H1 (cell line): ENCODE results near the gene NUP205. TPM values are rescaled to one million over a fixed set of nuclear protein-coding genes. Genes with fewer than 3 reads are reported as not detected.

Experiments
- CEBPB ChIP-seq: IDR thresholded peaks from 2 replicates; pipeline ENCODE4 v1.6.1; 2012; ENCODE audit warnings: low read depth, low read length
- EZH2 ChIP-seq: fragments of 200-600 bp; sonication (generic); IDR thresholded peaks from 2 replicates; pipeline ENCODE4 v1.7.1; 2012; ENCODE audit warnings: low read depth, mild to moderate bottlenecking, moderate library complexity, low read length, inconsistent platforms; ENCODE audit not compliant: severe bottlenecking
- SIN3A ChIP-seq, 2 experiments: IDR thresholded peaks in 1 of 2; conservative IDR thresholded peaks in 1 of 2; 2 replicates each; pipeline ENCODE4 v1.6.1; 2011 to 2012; ENCODE audit warnings: low read length in 2 of 2, improper control_type of control experiment in 1 of 2, low read depth in 1 of 2, mild to moderate bottlenecking in 1 of 2
- TEAD4 ChIP-seq: IDR thresholded peaks from 2 replicates; pipeline ENCODE4 v1.6.1; 2012; ENCODE audit warnings: low read depth, low read length, inconsistent platforms, mixed read lengths
- polyA plus RNA-seq, 7 experiments: library from polyadenylated mRNA; depleted of rRNA in 3 of 7; stranded (reverse) in 5 of 7; unstranded in 2 of 7; fragments of >200 nt in 5 of 7; fragments of 200-250 nt in 2 of 7; gene quantifications; 1 replicate in 5 of 7; 2 replicates in 1 of 7; 4 replicates in 1 of 7; pipeline versions ENCODE4 v1.2.1 to v1.2.3, GENCODE V29; 2011 to 2013; ENCODE audit warnings: missing spikeins in 2 of 7, mixed read lengths in 2 of 7
- total RNA-seq: library from RNA; stranded (reverse); fragmentation: NEBNext Ultra II Directional; extraction: Animal tissue kit (Norgen Biotek cat#: 25700); gene quantifications from 2 replicates; pipeline ENCODE4 v1.2.1, GENCODE V29; 2021
- TF ChIP-seq, protein P1 (sequence below), 3 experiments: IDR thresholded peaks; 1 replicate in 2 of 3; 2 replicates in 1 of 3; pipeline versions ENCODE4 v1.5.1 to v1.6.1; 2011; ENCODE audit warnings: low read length in 3 of 3, mild to moderate bottlenecking in 3 of 3, inconsistent platforms in 2 of 3, low read depth in 1 of 3, moderate library complexity in 1 of 3; ENCODE audit not compliant: insufficient read depth in 1 of 3; ENCODE audit errors: control extremely low read depth in 1 of 3
- TF ChIP-seq, protein P2 (sequence below): fragments of 300-600 bp; sonication (generic); IDR thresholded peaks from 2 replicates; pipeline ENCODE4 v1.7.1; 2012; ENCODE audit warnings: low read length, moderate library complexity, mild to moderate bottlenecking, inconsistent platforms; ENCODE audit not compliant: insufficient replicate concordance

The NUP205 gene
- total and polyA plus RNA-seq, 2 of the 8 experiments (the other 6 are each of a cell fraction or from before 2014, with no cell fraction given) = 148 to 216 TPM

DNA sequence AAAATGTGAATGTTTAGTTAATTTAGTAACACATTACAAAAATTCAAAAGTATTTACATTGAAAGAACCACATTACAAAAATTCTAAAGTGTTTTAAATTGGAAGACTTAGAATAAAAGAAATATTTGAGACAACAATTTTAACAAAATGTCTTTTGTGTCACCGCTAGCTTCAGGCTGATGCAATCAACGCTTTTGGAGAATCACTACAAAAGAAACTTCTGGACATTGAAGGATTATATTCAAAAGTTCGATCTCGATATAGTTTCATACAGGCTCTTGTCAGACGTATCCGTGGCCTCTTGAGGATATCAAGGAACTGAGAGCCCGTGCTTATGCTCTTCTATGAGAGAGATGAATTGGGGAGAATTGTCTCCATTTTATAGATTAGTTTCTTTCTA lies 90.5 kb downstream of the NUP205 start (continued):
- TF ChIP-seq EZH2 (no peak), TEAD4 (no peak), SIN3A (conservative IDR thresholded peaks at IDR 0.05 in 1 of 2, IDR thresholded peaks at IDR 0.05 in 1 of 2; ENCODE audit: low read depth in 1 of 2, low read length in 2 of 2) (no peak), CEBPB (no peak)
- TF ChIP-seq, protein P1, sequence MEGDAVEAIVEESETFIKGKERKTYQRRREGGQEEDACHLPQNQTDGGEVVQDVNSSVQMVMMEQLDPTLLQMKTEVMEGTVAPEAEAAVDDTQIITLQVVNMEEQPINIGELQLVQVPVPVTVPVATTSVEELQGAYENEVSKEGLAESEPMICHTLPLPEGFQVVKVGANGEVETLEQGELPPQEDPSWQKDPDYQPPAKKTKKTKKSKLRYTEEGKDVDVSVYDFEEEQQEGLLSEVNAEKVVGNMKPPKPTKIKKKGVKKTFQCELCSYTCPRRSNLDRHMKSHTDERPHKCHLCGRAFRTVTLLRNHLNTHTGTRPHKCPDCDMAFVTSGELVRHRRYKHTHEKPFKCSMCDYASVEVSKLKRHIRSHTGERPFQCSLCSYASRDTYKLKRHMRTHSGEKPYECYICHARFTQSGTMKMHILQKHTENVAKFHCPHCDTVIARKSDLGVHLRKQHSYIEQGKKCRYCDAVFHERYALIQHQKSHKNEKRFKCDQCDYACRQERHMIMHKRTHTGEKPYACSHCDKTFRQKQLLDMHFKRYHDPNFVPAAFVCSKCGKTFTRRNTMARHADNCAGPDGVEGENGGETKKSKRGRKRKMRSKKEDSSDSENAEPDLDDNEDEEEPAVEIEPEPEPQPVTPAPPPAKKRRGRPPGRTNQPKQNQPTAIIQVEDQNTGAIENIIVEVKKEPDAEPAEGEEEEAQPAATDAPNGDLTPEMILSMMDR (IDR thresholded peaks at IDR 0.05; ENCODE audit: control extremely low read depth in 1 of 3, insufficient read depth in 1 of 3, low read depth in 1 of 3, low read length in 3 of 3) = no peak
- TF ChIP-seq, protein P2, sequence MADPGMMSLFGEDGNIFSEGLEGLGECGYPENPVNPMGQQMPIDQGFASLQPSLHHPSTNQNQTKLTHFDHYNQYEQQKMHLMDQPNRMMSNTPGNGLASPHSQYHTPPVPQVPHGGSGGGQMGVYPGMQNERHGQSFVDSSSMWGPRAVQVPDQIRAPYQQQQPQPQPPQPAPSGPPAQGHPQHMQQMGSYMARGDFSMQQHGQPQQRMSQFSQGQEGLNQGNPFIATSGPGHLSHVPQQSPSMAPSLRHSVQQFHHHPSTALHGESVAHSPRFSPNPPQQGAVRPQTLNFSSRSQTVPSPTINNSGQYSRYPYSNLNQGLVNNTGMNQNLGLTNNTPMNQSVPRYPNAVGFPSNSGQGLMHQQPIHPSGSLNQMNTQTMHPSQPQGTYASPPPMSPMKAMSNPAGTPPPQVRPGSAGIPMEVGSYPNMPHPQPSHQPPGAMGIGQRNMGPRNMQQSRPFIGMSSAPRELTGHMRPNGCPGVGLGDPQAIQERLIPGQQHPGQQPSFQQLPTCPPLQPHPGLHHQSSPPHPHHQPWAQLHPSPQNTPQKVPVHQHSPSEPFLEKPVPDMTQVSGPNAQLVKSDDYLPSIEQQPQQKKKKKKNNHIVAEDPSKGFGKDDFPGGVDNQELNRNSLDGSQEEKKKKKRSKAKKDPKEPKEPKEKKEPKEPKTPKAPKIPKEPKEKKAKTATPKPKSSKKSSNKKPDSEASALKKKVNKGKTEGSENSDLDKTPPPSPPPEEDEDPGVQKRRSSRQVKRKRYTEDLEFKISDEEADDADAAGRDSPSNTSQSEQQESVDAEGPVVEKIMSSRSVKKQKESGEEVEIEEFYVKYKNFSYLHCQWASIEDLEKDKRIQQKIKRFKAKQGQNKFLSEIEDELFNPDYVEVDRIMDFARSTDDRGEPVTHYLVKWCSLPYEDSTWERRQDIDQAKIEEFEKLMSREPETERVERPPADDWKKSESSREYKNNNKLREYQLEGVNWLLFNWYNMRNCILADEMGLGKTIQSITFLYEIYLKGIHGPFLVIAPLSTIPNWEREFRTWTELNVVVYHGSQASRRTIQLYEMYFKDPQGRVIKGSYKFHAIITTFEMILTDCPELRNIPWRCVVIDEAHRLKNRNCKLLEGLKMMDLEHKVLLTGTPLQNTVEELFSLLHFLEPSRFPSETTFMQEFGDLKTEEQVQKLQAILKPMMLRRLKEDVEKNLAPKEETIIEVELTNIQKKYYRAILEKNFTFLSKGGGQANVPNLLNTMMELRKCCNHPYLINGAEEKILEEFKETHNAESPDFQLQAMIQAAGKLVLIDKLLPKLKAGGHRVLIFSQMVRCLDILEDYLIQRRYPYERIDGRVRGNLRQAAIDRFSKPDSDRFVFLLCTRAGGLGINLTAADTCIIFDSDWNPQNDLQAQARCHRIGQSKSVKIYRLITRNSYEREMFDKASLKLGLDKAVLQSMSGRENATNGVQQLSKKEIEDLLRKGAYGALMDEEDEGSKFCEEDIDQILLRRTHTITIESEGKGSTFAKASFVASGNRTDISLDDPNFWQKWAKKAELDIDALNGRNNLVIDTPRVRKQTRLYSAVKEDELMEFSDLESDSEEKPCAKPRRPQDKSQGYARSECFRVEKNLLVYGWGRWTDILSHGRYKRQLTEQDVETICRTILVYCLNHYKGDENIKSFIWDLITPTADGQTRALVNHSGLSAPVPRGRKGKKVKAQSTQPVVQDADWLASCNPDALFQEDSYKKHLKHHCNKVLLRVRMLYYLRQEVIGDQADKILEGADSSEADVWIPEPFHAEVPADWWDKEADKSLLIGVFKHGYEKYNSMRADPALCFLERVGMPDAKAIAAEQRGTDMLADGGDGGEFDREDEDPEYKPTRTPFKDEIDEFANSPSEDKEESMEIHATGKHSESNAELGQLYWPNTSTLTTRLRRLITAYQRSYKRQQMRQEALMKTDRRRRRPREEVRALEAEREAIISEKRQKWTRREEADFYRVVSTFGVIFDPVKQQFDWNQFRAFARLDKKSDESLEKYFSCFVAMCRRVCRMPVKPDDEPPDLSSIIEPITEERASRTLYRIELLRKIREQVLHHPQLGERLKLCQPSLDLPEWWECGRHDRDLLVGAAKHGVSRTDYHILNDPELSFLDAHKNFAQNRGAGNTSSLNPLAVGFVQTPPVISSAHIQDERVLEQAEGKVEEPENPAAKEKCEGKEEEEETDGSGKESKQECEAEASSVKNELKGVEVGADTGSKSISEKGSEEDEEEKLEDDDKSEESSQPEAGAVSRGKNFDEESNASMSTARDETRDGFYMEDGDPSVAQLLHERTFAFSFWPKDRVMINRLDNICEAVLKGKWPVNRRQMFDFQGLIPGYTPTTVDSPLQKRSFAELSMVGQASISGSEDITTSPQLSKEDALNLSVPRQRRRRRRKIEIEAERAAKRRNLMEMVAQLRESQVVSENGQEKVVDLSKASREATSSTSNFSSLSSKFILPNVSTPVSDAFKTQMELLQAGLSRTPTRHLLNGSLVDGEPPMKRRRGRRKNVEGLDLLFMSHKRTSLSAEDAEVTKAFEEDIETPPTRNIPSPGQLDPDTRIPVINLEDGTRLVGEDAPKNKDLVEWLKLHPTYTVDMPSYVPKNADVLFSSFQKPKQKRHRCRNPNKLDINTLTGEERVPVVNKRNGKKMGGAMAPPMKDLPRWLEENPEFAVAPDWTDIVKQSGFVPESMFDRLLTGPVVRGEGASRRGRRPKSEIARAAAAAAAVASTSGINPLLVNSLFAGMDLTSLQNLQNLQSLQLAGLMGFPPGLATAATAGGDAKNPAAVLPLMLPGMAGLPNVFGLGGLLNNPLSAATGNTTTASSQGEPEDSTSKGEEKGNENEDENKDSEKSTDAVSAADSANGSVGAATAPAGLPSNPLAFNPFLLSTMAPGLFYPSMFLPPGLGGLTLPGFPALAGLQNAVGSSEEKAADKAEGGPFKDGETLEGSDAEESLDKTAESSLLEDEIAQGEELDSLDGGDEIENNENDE = no peak
